ENCODE results near the gene RTTN. TPM values are rescaled to one million over a fixed set of nuclear protein-coding genes. Genes with fewer than 3 reads are reported as not detected.

The RTTN gene
- total and polyA plus RNA-seq, 3 donors from 2014 or later = 23.1 to 67.0 (median 40.1) TPM

DNA sequence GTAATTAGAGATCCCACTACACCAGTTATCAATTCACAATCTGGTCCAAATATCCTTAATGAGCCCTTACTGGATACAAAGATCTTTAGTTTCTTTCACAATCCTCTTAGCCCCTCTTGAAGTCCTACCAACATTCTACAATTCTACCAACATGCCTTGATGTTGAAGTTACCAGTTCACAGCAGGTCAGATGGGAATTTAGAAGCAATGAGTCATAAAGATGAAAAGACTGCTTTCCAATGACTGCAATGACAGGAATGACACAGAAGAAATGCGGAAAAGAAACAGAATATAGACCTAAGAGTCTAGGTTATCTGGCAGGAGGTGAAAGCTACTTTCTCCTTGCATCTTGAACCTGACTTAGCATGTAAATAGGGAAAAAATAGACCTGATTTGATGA lies 24.5 kb downstream of the RTTN start:
- no peaks in the 10 kb centered on the region for H3K9me3 ChIP-seq
- TF ChIP-seq, protein P1, sequence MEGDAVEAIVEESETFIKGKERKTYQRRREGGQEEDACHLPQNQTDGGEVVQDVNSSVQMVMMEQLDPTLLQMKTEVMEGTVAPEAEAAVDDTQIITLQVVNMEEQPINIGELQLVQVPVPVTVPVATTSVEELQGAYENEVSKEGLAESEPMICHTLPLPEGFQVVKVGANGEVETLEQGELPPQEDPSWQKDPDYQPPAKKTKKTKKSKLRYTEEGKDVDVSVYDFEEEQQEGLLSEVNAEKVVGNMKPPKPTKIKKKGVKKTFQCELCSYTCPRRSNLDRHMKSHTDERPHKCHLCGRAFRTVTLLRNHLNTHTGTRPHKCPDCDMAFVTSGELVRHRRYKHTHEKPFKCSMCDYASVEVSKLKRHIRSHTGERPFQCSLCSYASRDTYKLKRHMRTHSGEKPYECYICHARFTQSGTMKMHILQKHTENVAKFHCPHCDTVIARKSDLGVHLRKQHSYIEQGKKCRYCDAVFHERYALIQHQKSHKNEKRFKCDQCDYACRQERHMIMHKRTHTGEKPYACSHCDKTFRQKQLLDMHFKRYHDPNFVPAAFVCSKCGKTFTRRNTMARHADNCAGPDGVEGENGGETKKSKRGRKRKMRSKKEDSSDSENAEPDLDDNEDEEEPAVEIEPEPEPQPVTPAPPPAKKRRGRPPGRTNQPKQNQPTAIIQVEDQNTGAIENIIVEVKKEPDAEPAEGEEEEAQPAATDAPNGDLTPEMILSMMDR (IDR thresholded peaks at IDR 0.05) = no peak
- TF ChIP-seq POLR2A (IDR thresholded peaks at IDR 0.05) = no peak
- DNase-seq = no peak
- H3K36me3 ChIP-seq (ENCODE audit: low read depth, missing control alignments) = no peaks in the 10 kb centered on the region
- intact Hi-C loops (cut with DNase I; ENCODE audit: low total_unique reads) = no loop called here
- no peaks in the 10 kb centered on the region for H3K27me3 ChIP-seq
- no peaks in the 10 kb centered on the region for H3K4me1 ChIP-seq
- H3K4me3 ChIP-seq = no peak overlapping the region
- WGBS, 2 donors = 96 to 98% methylated on average over 1 of the region's 1 CpG
- H3K27ac ChIP-seq = no peak overlapping the region

DNA sequence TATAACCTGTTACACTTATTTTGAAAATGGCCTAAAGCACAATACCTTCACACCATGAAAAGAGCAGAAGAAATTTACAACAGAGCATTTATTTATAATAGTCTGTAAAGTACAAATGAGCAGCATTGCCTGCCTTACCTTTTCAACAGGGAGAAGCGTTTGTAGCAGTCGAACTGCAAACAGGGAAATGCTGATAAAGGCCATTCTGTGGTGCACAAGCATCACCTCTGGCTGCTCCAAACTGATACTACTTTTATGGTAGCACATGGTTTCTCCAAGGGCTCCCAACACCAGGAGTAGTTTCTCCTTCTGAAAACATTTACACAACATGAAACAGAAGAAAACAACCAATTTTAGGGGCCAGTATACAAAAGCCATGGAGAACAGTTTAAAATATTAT lies 28.9 kb downstream of the RTTN start:
- intact Hi-C loops (cut with DNase I; ENCODE audit: low total_unique reads) = no loop called here
- Histone ChIP-seq H3K27ac (no peak overlapping the region), H3K36me3 (ENCODE audit: low read depth, missing control alignments) (no peaks in the 10 kb centered on the region), H3K4me1 (no peaks in the 10 kb centered on the region), H3K4me3 (no peak overlapping the region), H3K9me3 (no peaks in the 10 kb centered on the region), H3K27me3 (no peaks in the 10 kb centered on the region)
- WGBS, 2 donors = 88 to 89% methylated on average over 2 of the region's 2 CpGs
- TF ChIP-seq, protein P1 (IDR thresholded peaks at IDR 0.05) = no peak
- no peak for TF ChIP-seq POLR2A (IDR thresholded peaks at IDR 0.05)
- DNase-seq = no peak

DNA sequence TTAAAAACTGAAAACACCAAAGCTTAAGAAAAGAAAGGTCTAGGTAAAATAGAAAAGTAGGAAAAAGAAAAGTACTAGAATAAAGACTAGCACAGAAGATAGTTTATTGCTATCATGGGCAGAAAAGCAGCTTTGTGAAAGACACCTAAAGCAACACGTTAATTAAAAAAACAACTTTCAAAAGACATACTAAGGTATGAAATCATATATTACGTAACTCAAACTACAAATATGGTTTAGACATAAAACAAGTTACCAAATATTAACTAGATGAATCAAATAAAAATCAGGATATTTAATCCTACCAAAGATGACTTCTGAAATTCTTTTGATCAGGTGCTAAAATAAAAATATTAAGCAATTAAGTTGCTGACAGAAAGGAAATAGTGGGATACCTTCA lies 30.3 kb downstream of the RTTN start:
- intact Hi-C loops (cut with DNase I; ENCODE audit: low total_unique reads) = no loop called here
- no peak for TF ChIP-seq POLR2A (IDR thresholded peaks at IDR 0.05)

GRCh38 chr18:70172225-70172624 lies 33.3 kb downstream of the RTTN start:
- Histone ChIP-seq H3K36me3 (ENCODE audit: low read depth, missing control alignments) (no peaks in the 10 kb centered on the region), H3K4me1 (no peaks in the 10 kb centered on the region), H3K4me3 (no peak overlapping the region), H3K27me3 (no peaks in the 10 kb centered on the region), H3K27ac (no peak overlapping the region), H3K9me3 (no peaks in the 10 kb centered on the region)
- intact Hi-C loops (cut with DNase I; ENCODE audit: low total_unique reads) = no loop called here
- no peak for DNase-seq
- no peak for TF ChIP-seq POLR2A (IDR thresholded peaks at IDR 0.05)
- TF ChIP-seq, protein P1 (IDR thresholded peaks at IDR 0.05) = no peak

More for the DNA sequence above, 30.3 kb downstream of the RTTN start:
- H3K4me1 ChIP-seq = no peaks in the 10 kb centered on the region
- H3K27ac ChIP-seq = no peak overlapping the region
- DNase-seq = no peak
- H3K36me3 ChIP-seq (ENCODE audit: low read depth, missing control alignments) = no peaks in the 10 kb centered on the region
- no peak overlapping the region for H3K4me3 ChIP-seq
- H3K27me3 ChIP-seq = no peaks in the 10 kb centered on the region
- no peaks in the 10 kb centered on the region for H3K9me3 ChIP-seq
- WGBS, 2 donors = 79 to 94% methylated on average over 2 of the region's 2 CpGs

DNA sequence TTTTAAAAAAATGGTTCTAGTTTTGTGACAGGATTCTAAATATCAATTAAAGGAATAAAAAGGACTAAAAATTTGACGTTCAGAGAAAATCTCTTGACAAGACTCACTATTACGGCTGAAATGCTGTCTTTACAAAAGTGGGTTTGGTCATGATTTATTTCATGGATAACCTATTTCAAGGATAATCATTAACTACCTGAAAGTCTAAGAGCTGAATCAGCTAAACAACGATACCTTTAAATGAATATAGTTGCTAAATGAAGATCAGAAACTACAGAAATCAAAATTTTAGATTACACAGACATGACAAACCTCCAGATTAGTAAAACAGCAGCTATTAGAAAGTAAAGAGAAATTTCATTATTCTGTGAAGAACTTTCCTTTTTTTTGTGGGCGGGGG lies 35.7 kb downstream of the RTTN start:
- Histone ChIP-seq H3K4me1 (no peaks in the 10 kb centered on the region), H3K27ac (no peak overlapping the region), H3K4me3 (no peak overlapping the region), H3K36me3 (ENCODE audit: low read depth, missing control alignments) (no peaks in the 10 kb centered on the region), H3K27me3 (no peaks in the 10 kb centered on the region), H3K9me3 (no peaks in the 10 kb centered on the region)
- TF ChIP-seq, protein P1 (IDR thresholded peaks at IDR 0.05) = no peak
- no peak for TF ChIP-seq POLR2A (IDR thresholded peaks at IDR 0.05)
- intact Hi-C loops (cut with DNase I; ENCODE audit: low total_unique reads) = no loop called here
- DNase-seq = no peak
- 95 to 96% methylated on average over 4 of the region's 4 CpGs for WGBS, 2 donors

All from testis (tissue), 3 donors.